ENCODE measurements around the gene ZNF618.

The ZNF618 gene

DNA sequence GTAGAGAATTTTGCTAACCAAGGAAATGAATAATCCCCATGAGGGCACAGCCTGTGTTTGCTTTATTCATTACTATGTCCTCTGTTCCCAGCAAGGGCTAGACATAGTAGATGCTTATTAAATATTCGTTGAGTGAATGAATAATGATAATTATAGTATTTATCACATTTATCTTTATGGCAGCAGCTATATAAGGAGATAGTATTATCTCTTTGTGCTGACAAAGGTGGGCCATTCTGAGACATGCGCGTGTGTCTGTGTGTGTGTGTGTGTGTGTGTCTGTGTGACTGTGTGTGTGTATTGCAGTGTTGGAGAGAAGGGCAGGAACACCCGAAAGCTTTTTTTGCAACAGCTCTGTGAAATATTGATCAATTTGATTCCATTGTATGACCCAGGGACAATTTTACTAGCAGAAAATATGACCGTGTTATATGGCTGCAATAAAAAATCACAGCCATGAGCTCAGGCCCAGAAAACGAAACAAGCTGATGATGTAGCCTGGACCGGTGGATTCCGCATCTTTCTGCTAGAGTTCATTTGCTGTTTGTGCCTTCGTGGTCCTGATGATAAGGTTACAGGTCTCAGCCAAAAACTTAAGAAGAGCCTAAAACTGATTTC is 39.8 kb downstream of the ZNF618 start:
- no peak for FAIRE-seq
- DNase-seq (ENCODE audit: insufficient read length, low spot score), result no peak
- TF ChIP-seq CTCF (IDR thresholded peaks at IDR 0.05; ENCODE audit: insufficient read depth, missing control alignments), result no peak

DNA sequence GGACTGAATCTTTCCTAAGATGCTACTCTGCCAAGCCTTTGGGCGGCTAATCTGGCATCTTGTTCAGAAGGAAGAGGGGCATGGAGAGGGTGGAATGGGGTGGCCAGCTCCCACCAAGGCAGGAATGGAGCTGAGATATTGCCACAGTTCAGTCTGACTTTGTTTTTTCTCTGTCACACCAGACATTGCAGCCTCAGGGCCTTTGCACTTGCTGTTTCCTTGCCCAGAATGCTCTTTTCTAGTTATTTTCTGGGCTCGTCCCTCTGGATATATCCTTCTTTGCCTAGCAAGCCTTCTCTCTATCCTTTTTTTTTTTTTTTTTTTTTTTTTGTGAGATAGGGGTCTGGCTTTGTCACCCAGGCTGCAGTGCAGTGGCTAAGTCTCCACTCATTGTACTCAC is 40.8 kb downstream of the ZNF618 start:
- DNase-seq (ENCODE audit: insufficient read length, low spot score) (no peak), FAIRE-seq (no peak)
- no peak for TF ChIP-seq CTCF (IDR thresholded peaks at IDR 0.05; ENCODE audit: insufficient read depth, missing control alignments)

GRCh38 chr9:113918697-113919350 is 42.7 kb downstream of the ZNF618 start:
- FAIRE-seq (no peak), DNase-seq (ENCODE audit: insufficient read length, low spot score) (no peak)
- TF ChIP-seq CTCF (IDR thresholded peaks at IDR 0.05; ENCODE audit: insufficient read depth, missing control alignments), result no peak

- no peak for TF ChIP-seq CTCF (IDR thresholded peaks at IDR 0.05; ENCODE audit: insufficient read depth, missing control alignments)
- no peak for DNase-seq (ENCODE audit: insufficient read length, low spot score)
- no peak for FAIRE-seq
Observed at GRCh38 chr9:113919382-113919781, 43.3 kb downstream of the ZNF618 start.

GRCh38 chr9:113919871-113920270 is 43.8 kb downstream of the ZNF618 start:
- TF ChIP-seq CTCF (IDR thresholded peaks at IDR 0.05; ENCODE audit: insufficient read depth, missing control alignments), result no peak
- no peak for DNase-seq (ENCODE audit: insufficient read length, low spot score)
- FAIRE-seq, result no peak

GRCh38 chr9:113920872-113921271 is 44.8 kb downstream of the ZNF618 start:
- no peak for DNase-seq (ENCODE audit: insufficient read length, low spot score)
- TF ChIP-seq CTCF (IDR thresholded peaks at IDR 0.05; ENCODE audit: insufficient read depth, missing control alignments), result no peak
- no peak for FAIRE-seq

GRCh38 chr9:113921396-113921925 is 45.4 kb downstream of the ZNF618 start:
- FAIRE-seq, result no peak
- TF ChIP-seq CTCF (IDR thresholded peaks at IDR 0.05; ENCODE audit: insufficient read depth, missing control alignments), result no peak
- no peak for DNase-seq (ENCODE audit: insufficient read length, low spot score)
